ENCODE results near the gene SLIT3. TPM values are rescaled to one million over a fixed set of nuclear protein-coding genes. Genes with fewer than 3 reads are reported as not detected.

SLIT3 gene
- total RNA-seq, 1 donor from 2014 or later, result 3.5 TPM

GRCh38 chr5:169298193-169298592, 2.7 kb downstream of the SLIT3 start:
- no peak for ATAC-seq

DNA sequence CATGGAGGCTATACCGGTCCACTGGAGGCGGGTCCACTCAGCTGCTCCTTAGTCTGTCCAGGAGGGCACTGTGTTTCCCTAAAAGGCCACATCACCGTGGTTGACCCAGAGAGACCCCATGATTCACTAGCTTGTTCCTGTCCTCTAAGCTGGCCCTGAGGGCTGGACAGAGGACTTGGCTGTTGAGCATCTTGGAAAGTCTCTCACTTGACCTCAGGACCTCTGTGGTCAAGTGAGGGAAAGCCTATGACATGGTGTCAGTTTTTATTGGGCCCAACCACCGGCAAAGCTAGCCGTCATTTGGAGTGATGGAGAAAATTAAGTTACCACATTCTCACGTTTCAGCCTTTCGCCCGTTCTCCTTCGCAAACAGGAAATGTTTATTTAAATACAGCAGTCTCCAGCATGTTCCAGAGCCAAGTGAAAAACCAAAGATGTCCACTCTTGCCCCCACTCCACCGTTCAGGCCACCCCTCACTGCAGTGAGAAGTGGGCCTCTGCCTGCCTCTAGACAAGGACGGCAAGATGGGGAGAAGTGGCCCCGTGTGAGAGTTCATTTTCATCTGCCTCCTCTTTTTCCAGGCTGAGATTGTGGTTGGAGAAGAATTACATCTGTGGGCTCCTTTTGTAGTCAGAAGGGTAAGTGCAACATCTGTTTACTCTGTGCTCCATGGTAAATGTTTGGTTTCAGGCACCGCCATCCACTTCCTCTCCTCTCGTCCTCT, 4.4 kb downstream of the SLIT3 start:
- no peak for ATAC-seq

GRCh38 chr5:169295306-169295705, 5.6 kb downstream of the SLIT3 start:
- ATAC-seq, result no peak

DNA sequence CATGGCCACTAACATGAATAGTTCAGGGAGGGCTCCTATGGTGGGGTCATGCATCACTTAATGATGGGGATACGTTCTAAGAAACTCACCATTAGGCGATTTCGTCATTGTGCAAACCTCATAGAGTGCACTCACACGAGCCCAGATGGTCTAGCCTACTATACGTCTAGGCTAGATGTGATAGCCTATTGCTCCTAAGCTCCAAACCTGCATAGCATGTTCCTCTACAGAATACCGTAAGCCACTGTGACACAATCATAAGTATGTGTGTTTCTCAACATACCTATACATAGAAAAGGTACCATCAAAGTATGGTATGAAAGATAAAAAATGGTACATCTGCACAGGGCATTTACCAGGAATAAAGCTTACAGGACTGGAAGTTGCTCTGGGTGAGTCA, 6.3 kb downstream of the SLIT3 start:
- ATAC-seq, result no peak

DNA sequence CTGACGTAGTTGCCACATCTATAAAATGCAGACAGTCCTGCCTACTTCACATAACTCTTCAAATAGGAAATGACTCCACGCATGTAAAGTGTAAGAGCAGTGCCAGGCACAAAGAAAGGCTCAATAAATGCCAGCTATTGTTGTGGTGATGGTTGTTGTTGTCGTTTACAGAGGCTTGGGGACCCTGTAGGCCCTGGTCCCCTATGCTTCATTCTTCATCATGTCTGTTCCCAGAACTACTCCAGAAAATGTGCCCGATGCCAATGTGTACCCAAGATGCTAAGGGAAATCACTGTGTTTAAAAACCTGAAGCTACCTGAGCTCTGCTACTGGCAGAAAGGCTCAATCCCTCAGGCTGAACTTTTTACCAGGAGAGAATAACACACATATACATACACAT, 9.1 kb downstream of the SLIT3 start:
- no peak for ATAC-seq

DNA sequence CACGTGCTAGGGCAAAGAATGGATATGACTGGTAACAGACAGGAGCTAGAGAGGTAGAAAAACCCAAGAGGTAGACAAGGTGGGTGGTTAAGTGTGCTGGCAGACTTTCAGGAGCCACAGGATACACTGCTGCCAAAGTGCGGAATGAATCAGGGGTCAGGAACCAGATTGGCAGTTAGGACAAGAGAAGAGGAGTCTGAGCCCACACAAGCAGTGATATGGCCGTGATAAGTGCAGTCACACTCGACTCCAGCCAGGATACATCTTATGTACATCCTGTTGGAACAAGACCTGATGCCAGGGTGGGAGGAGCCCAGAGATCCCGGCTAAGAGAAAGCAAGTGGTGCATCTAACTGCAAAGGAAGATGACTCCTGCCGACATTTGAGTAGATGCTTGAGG, 10.0 kb downstream of the SLIT3 start:
- ATAC-seq, result no peak

- no peak for ATAC-seq
These were observed 11.4 kb downstream of the SLIT3 start for GRCh38 chr5:169289520-169289919.

- no peak for ATAC-seq
These were observed 12.6 kb downstream of the SLIT3 start for GRCh38 chr5:169288066-169288930.

- no peak for ATAC-seq
These were observed 13.4 kb downstream of the SLIT3 start for GRCh38 chr5:169287529-169287928.

GRCh38 chr5:169286572-169287300, 14.2 kb downstream of the SLIT3 start:
- no peak for ATAC-seq

- ATAC-seq, result no peak
These were observed 17.1 kb downstream of the SLIT3 start for GRCh38 chr5:169283887-169284286.

- ATAC-seq, result no peak
These were observed 19.3 kb downstream of the SLIT3 start for GRCh38 chr5:169281625-169282024.

GRCh38 chr5:169280696-169281095, 20.2 kb downstream of the SLIT3 start:
- ATAC-seq, result no peak

GRCh38 chr5:169280286-169280685, 20.7 kb downstream of the SLIT3 start:
- no peak for ATAC-seq

GRCh38 chr5:169279125-169279524, 21.8 kb downstream of the SLIT3 start:
- no peak for ATAC-seq

DNA sequence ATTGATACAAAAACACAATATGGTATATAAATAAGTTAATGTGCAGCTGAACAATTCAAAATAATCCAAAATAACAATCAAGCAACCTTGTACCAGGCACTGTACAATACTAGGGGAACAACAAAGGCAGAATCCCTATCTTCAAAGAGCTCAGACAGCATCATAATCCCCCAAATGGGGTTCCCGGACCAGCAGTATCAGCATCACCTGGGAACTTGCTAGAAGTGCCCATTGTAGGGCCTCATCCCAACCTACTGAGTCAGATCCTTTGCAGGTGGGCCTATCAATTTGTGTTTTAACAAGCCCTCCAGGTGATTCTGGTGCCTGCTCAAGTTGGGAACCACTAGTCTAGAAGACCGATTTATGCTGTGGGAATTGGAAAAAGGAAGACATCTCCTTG, 27.1 kb downstream of the SLIT3 start:
- ATAC-seq, result no peak

GRCh38 chr5:169273451-169273850, 27.5 kb downstream of the SLIT3 start:
- ATAC-seq, result no peak

DNA sequence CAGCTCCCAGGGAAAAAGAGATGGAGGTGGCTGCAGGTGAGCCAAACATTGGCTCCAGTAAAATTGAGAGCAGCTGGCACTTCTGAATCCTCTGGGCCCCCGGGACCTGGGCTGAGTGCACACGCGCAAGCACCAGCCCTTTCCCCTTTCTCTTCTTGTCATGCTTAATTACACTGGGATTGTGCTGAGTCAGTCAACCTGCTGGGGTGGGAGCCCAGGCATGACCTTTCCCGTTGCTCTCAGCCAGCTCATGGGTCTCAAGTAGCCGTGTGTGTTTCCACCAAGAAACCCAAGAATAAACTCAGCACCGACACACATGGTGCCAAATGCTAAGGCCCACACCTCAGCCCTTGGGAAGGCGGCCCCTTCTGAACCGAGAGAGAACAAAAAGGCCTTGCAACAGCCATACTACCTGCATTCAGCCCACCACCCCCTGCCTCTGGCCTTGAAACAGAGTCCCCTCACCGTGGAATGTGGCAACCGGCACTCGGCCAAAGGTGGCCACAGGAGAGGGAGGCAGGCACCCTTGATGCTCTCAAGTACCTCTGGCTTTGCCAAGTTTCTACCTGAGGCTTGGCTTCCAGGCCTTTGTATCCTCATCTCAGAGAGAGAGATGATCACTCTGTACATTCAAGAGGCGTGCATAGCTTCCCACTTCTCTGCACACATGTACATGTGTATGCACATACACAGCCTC, 28.1 kb downstream of the SLIT3 start:
- no peak for ATAC-seq

DNA sequence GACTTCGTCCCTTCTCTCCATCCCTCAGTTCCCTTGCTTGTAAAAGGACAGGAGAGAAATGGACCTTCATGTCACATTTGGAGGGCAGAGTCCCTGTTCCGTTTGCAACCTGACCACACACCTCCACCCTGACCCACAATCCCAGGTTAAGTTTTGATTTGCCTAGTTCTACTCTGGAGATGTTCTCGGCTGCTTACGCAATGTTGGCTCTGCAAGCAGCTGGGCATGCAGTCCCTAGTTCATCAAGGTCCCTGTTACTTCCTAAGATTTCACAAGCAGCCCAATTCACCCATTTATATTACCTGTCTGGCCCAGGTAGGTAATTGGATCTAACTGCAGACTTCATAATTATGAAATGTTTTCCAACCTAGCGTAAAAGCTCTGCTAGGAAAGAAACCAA, 28.8 kb downstream of the SLIT3 start:
- no peak for ATAC-seq

DNA sequence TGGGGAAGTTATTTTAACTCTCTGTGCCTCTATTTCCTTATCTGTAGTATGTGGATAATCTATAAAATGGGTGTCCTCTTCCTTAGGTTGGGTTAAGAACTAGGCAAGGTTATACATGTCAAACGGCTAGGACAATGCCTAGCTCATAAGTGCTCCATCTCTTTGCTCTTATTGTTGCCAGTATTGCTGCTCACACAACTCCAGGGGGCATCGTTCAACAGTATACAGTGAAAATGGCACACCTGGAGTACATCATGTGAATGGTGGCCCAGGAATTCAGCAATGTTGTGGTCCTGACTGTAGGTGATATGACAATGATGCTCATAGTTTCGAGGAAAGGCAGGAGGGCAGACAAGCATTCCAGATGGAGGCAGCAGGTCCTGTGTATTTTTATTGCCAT, 30.1 kb downstream of the SLIT3 start:
- no peak for ATAC-seq

GRCh38 chr5:169268019-169268418, 32.9 kb downstream of the SLIT3 start:
- no peak for ATAC-seq

DNA sequence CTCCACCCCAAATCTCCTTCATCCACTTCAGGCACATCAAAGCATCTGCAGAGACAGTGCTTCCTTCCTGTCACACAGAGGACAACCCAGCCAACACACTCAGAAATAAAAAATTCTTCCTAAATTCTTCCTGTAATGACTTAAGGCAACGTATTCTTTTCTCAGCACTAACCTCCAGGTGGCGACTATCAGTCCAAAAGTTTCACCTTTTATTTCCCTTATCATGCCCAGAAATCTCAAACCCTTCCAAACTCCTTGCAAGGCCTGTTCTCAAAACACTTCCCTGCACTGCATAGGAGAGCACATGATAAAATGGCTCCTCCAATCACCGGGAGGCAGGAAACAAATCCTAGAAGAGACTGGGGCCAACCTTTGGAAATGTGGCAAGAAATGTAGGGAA, 35.1 kb downstream of the SLIT3 start:
- ATAC-seq, result no peak

GRCh38 chr5:169263591-169263990, 37.3 kb downstream of the SLIT3 start:
- ATAC-seq, result no peak
